ENCODE data around the gene CAPZB.

DNA sequence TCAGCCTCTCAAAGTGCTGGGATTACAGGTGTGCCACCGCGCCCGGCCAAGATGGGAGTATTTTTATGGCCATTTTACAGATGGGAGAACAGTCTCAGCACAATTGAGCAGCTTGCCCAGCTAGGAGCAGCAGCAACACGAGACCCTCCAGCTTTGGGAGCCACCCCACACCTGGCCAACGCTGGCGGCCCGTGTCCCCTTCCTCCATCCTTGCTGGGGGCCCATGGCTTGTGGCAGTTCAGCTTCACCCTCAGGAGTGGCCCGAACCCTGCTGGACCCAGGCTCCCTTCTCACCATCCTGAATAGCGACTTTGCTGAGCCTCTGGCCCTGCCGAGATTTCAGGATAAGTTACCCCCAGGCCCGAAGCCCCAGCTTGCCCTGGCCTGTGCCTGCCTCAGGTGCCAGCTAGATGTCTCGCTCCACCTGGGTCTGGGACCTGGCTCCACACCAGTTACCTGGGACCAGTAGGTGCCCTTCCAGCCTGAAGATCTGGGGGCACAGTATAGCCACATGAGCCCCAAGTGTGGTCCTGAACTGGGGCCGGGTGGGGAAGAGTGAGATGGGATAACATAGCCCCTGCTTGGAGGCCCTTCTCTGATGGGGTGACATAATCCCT is 154.0 kb downstream of the CAPZB start:
- TF ChIP-seq, protein P1, sequence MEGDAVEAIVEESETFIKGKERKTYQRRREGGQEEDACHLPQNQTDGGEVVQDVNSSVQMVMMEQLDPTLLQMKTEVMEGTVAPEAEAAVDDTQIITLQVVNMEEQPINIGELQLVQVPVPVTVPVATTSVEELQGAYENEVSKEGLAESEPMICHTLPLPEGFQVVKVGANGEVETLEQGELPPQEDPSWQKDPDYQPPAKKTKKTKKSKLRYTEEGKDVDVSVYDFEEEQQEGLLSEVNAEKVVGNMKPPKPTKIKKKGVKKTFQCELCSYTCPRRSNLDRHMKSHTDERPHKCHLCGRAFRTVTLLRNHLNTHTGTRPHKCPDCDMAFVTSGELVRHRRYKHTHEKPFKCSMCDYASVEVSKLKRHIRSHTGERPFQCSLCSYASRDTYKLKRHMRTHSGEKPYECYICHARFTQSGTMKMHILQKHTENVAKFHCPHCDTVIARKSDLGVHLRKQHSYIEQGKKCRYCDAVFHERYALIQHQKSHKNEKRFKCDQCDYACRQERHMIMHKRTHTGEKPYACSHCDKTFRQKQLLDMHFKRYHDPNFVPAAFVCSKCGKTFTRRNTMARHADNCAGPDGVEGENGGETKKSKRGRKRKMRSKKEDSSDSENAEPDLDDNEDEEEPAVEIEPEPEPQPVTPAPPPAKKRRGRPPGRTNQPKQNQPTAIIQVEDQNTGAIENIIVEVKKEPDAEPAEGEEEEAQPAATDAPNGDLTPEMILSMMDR (IDR thresholded peaks at IDR 0.05): no peak
- TF ChIP-seq POLR2A (IDR thresholded peaks at IDR 0.05) (no peak), EP300 (IDR thresholded peaks at IDR 0.05) (no peak)
